ENCODE measurements around the gene ZNF264.

GRCh38 chr19:57244513-57244912 is 53.2 kb downstream of the ZNF264 start:
- TF ChIP-seq, protein P1, sequence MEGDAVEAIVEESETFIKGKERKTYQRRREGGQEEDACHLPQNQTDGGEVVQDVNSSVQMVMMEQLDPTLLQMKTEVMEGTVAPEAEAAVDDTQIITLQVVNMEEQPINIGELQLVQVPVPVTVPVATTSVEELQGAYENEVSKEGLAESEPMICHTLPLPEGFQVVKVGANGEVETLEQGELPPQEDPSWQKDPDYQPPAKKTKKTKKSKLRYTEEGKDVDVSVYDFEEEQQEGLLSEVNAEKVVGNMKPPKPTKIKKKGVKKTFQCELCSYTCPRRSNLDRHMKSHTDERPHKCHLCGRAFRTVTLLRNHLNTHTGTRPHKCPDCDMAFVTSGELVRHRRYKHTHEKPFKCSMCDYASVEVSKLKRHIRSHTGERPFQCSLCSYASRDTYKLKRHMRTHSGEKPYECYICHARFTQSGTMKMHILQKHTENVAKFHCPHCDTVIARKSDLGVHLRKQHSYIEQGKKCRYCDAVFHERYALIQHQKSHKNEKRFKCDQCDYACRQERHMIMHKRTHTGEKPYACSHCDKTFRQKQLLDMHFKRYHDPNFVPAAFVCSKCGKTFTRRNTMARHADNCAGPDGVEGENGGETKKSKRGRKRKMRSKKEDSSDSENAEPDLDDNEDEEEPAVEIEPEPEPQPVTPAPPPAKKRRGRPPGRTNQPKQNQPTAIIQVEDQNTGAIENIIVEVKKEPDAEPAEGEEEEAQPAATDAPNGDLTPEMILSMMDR (IDR thresholded peaks at IDR 0.05), result no peak
- TF ChIP-seq POLR2A (IDR thresholded peaks at IDR 0.05), result no peak
